ENCODE results near the gene HDGF. TPM values are rescaled to one million over a fixed set of nuclear protein-coding genes. Genes with fewer than 3 reads are reported as not detected.
A peak's percentile ranks its signal among the peaks of the same experiment; 100 is the strongest.

HDGF gene
- total RNA-seq, 1 donor from 2014 or later, result 246 TPM

- no peaks in the 10 kb centered on the region for H3K9me3 ChIP-seq (ENCODE audit: low read depth)
- no peak overlapping the region for H3K27ac ChIP-seq
- no peaks in the 10 kb centered on the region for H3K36me3 ChIP-seq
- peaks cover 4% of the 10 kb centered on the region for H3K36me3 Mint-ChIP-seq
- peaks cover 39% of the 10 kb centered on the region for H4K20me1 ChIP-seq (ENCODE audit: low read depth)
- peaks cover 15% of the 10 kb centered on the region for H3K27me3 Mint-ChIP-seq (ENCODE audit: insufficient read depth, low read depth)
- no peak for TF ChIP-seq EZH2 (IDR thresholded peaks at IDR 0.05)
- no peaks in the 10 kb centered on the region for H3K9me3 Mint-ChIP-seq
- H3K27ac Mint-ChIP-seq, result no peak overlapping the region
- H3K9ac ChIP-seq, result peak overlapping the region; percentile 15
- H3K4me1 Mint-ChIP-seq, result peaks cover 57% of the 10 kb centered on the region
- peaks cover 16% of the 10 kb centered on the region for H3K27me3 ChIP-seq
- H3K4me2 ChIP-seq, result peak overlapping the region; percentile 96
- DNase-seq (ENCODE audit: low spot score), result peak; percentile 59
- peak overlapping the region; percentile 61 for H3K4me3 ChIP-seq
- peaks cover 65% of the 10 kb centered on the region for H3F3A ChIP-seq (ENCODE audit: low read depth)
- H3K4me1 ChIP-seq, result peaks cover 58% of the 10 kb centered on the region
- H3K4me3 Mint-ChIP-seq, result peak overlapping the region; percentile 87
- H2AFZ ChIP-seq (replicated peaks), result peak overlapping the region; percentile 44
- H3K79me2 ChIP-seq (ENCODE audit: low read depth), result peaks cover 35% of the 10 kb centered on the region
These were observed 46.5 kb downstream of the HDGF start for GRCh38 chr1:156704930-156705320.

- Histone ChIP-seq H3K79me2 (ENCODE audit: low read depth) (peaks cover 35% of the 10 kb centered on the region), H3K36me3 (no peaks in the 10 kb centered on the region), H2AFZ (replicated peaks) (no peak overlapping the region), H3K9me3 (ENCODE audit: low read depth) (no peaks in the 10 kb centered on the region), H3K27me3 (peaks cover 16% of the 10 kb centered on the region), H3K4me2 (peak overlapping the region; percentile 96), H3K4me3 (peak overlapping the region; percentile 61), H3K27ac (no peak overlapping the region), H3K4me1 (peaks cover 51% of the 10 kb centered on the region), H4K20me1 (ENCODE audit: low read depth) (peaks cover 39% of the 10 kb centered on the region), H3K9ac (no peak overlapping the region), H3F3A (ENCODE audit: low read depth) (peaks cover 59% of the 10 kb centered on the region)
- H3K9me3 Mint-ChIP-seq, result no peaks in the 10 kb centered on the region
- H3K27ac Mint-ChIP-seq, result peak overlapping the region; percentile 87
- H3K4me3 Mint-ChIP-seq, result peak overlapping the region; percentile 87
- peaks cover 15% of the 10 kb centered on the region for H3K27me3 Mint-ChIP-seq (ENCODE audit: insufficient read depth, low read depth)
- peaks cover 50% of the 10 kb centered on the region for H3K4me1 Mint-ChIP-seq
- H3K36me3 Mint-ChIP-seq, result peaks cover 8% of the 10 kb centered on the region
- TF ChIP-seq EZH2 (IDR thresholded peaks at IDR 0.05) (no peak), CTCF (IDR thresholded peaks at IDR 0.05) (no peak), EZH2phosphoT487 (IDR thresholded peaks at IDR 0.05) (no peak)
- DNase-seq (ENCODE audit: low spot score), result peak; percentile 55
These were observed 47.2 kb downstream of the HDGF start for GRCh38 chr1:156704166-156704711.

GRCh38 chr1:156703741-156704140, 47.7 kb downstream of the HDGF start:
- Mint-ChIP-seq H3K4me1 (peaks cover 45% of the 10 kb centered on the region), H3K36me3 (peaks cover 12% of the 10 kb centered on the region), H3K27ac (peak overlapping the region; percentile 87), H3K27me3 (ENCODE audit: insufficient read depth, low read depth) (peaks cover 15% of the 10 kb centered on the region), H3K9me3 (peaks cover 3% of the 10 kb centered on the region), H3K4me3 (peak overlapping the region; percentile 87)
- Histone ChIP-seq H3K79me2 (ENCODE audit: low read depth) (peaks cover 35% of the 10 kb centered on the region), H3K27me3 (peaks cover 16% of the 10 kb centered on the region), H4K20me1 (ENCODE audit: low read depth) (peaks cover 39% of the 10 kb centered on the region), H3K36me3 (no peaks in the 10 kb centered on the region), H3F3A (ENCODE audit: low read depth) (peaks cover 54% of the 10 kb centered on the region), H3K4me2 (peak overlapping the region; percentile 96), H3K9ac (no peak overlapping the region), H2AFZ (replicated peaks) (no peak overlapping the region), H3K27ac (no peak overlapping the region), H3K9me3 (ENCODE audit: low read depth) (no peaks in the 10 kb centered on the region), H3K4me1 (peaks cover 46% of the 10 kb centered on the region), H3K4me3 (peak overlapping the region; percentile 61)
- TF ChIP-seq EZH2phosphoT487 (IDR thresholded peaks at IDR 0.05) (peak; percentile 46), EZH2 (IDR thresholded peaks at IDR 0.05) (no peak), CTCF (IDR thresholded peaks at IDR 0.05) (no peak)
- DNase-seq (ENCODE audit: low spot score), result peak; percentile 84

- Mint-ChIP-seq H3K27ac (no peak overlapping the region), H3K36me3 (peaks cover 15% of the 10 kb centered on the region), H3K4me3 (peak overlapping the region; percentile 87), H3K27me3 (ENCODE audit: insufficient read depth, low read depth) (peaks cover 10% of the 10 kb centered on the region), H3K4me1 (peaks cover 41% of the 10 kb centered on the region), H3K9me3 (peaks cover 4% of the 10 kb centered on the region)
- H3K4me3 ChIP-seq, result peak overlapping the region; percentile 61
- H3K27ac ChIP-seq, result no peak overlapping the region
- peak overlapping the region; percentile 96 for H3K4me2 ChIP-seq
- H3K4me1 ChIP-seq, result peaks cover 42% of the 10 kb centered on the region
- H3K36me3 ChIP-seq, result no peaks in the 10 kb centered on the region
- H3K79me2 ChIP-seq (ENCODE audit: low read depth), result peaks cover 35% of the 10 kb centered on the region
- no peak for TF ChIP-seq CTCF (IDR thresholded peaks at IDR 0.05)
- TF ChIP-seq EZH2phosphoT487 (IDR thresholded peaks at IDR 0.05), result no peak
- no peak for TF ChIP-seq EZH2 (IDR thresholded peaks at IDR 0.05)
- H3K9ac ChIP-seq, result no peak overlapping the region
- H4K20me1 ChIP-seq (ENCODE audit: low read depth), result peaks cover 39% of the 10 kb centered on the region
- peaks cover 16% of the 10 kb centered on the region for H3K27me3 ChIP-seq
- no peaks in the 10 kb centered on the region for H3K9me3 ChIP-seq (ENCODE audit: low read depth)
- H2AFZ ChIP-seq (replicated peaks), result no peak overlapping the region
- peaks cover 50% of the 10 kb centered on the region for H3F3A ChIP-seq (ENCODE audit: low read depth)
- no peak for DNase-seq (ENCODE audit: low spot score)
These were observed 48.1 kb downstream of the HDGF start for GRCh38 chr1:156703336-156703735.
